Stomach (tissue), 4 donors: ENCODE results near the gene ATXN7L3.

Experiments used
- POLR2AphosphoS5 ChIP-seq, 3 donors: sonication (generic); formaldehyde crosslinking; IDR thresholded peaks; one replicate each; pipeline ENCODE4 v1.6.1; 2016; ENCODE audit warnings: antibody characterized with exemption in 3 of 3
- TF ChIP-seq, protein P1 (sequence below), 7 experiments: fragments of 450-650 bp in 4 of 7; fragments of 200-600 bp in 3 of 7; sonication (generic) in 3 of 7; IDR thresholded peaks; one replicate each; pipeline ENCODE4 v1.5.1; 2016 to 2019; ENCODE audit warnings: antibody characterized with exemption in 7 of 7, control low read depth in 2 of 7, mild to moderate bottlenecking in 1 of 7

GRCh38 chr17:44202756-44203155 is 3.1 kb upstream of the ATXN7L3 start:
- TF ChIP-seq, protein P1, sequence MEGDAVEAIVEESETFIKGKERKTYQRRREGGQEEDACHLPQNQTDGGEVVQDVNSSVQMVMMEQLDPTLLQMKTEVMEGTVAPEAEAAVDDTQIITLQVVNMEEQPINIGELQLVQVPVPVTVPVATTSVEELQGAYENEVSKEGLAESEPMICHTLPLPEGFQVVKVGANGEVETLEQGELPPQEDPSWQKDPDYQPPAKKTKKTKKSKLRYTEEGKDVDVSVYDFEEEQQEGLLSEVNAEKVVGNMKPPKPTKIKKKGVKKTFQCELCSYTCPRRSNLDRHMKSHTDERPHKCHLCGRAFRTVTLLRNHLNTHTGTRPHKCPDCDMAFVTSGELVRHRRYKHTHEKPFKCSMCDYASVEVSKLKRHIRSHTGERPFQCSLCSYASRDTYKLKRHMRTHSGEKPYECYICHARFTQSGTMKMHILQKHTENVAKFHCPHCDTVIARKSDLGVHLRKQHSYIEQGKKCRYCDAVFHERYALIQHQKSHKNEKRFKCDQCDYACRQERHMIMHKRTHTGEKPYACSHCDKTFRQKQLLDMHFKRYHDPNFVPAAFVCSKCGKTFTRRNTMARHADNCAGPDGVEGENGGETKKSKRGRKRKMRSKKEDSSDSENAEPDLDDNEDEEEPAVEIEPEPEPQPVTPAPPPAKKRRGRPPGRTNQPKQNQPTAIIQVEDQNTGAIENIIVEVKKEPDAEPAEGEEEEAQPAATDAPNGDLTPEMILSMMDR (IDR thresholded peaks at IDR 0.05): no peak
- TF ChIP-seq POLR2AphosphoS5 (IDR thresholded peaks at IDR 0.05): no peak
